GM10266 (cell line): ENCODE measurements around the gene VPS4A.
A peak's percentile ranks its signal among the peaks of the same experiment; 100 is the strongest.
"Not testable (repeated sequence)": the region's sequence is repeated elsewhere in the genome, so short reads cannot be mapped to it uniquely, and the experiment has no call there.

ENCODE experiments used
- DNase-seq: peaks from one replicate; pipeline ENCODE4 v3.0.0; 2012; ENCODE audit errors: extremely low spot score
- CTCF ChIP-seq: IDR thresholded peaks from 2 replicates; pipeline ENCODE4 v1.5.1; 2012; ENCODE audit warnings: mild to moderate bottlenecking, low read depth; ENCODE audit not compliant: control insufficient read depth, insufficient read depth; ENCODE audit errors: missing control alignments

VPS4A gene

GRCh38 chr16:69274699-69275235 lies 36.4 kb upstream of the VPS4A start:
- no peak for TF ChIP-seq CTCF
- DNase-seq = no peak

GRCh38 chr16:69276148-69277115 lies 34.7 kb upstream of the VPS4A start:
- no peak for DNase-seq
- TF ChIP-seq CTCF = no peak

GRCh38 chr16:69277413-69277812 lies 33.7 kb upstream of the VPS4A start:
- TF ChIP-seq CTCF = no peak
- DNase-seq = no peak

GRCh38 chr16:69283851-69284250 lies 27.3 kb upstream of the VPS4A start:
- DNase-seq = no peak
- no peak for TF ChIP-seq CTCF

GRCh38 chr16:69285240-69285639 lies 25.9 kb upstream of the VPS4A start:
- TF ChIP-seq CTCF = no peak
- DNase-seq = no peak

GRCh38 chr16:69286941-69287713 lies 24.0 kb upstream of the VPS4A start:
- DNase-seq = peak; percentile 59

GRCh38 chr16:69291657-69292056 lies 19.5 kb upstream of the VPS4A start:
- not testable (repeated sequence) for DNase-seq

More at GRCh38 chr16:69286941-69287713, 24.0 kb upstream of the VPS4A start:
- TF ChIP-seq CTCF = peak; percentile 51
